Fibroblast of the aortic adventitia (primary cell): Measurements from ENCODE around the gene YBX3. TPM values are rescaled to one million over a fixed set of nuclear protein-coding genes. Genes with fewer than 3 reads are reported as not detected.

ENCODE experiments used
- DNase-seq: peaks from one replicate; pipeline ENCODE4 v3.0.0-alpha.2; 2010; ENCODE audit warnings: low read depth
- H3K4me3 ChIP-seq: 2 replicates; pipeline ENCODE4 v1.5.1; 2011; ENCODE audit warnings: low read depth, mild to moderate bottlenecking, control low read depth, low read length, moderate library complexity
- total RNA-seq: library from RNA; depleted of rRNA; stranded (reverse); fragments of >200 nt; gene quantifications from 2 replicates; pipeline ENCODE4 v1.2.3, GENCODE V29; 2012; ENCODE audit warnings: low replicate concordance
- TF ChIP-seq, protein P1 (sequence below): IDR thresholded peaks from 2 replicates; pipeline ENCODE4 v1.5.1; 2011; ENCODE audit warnings: mild to moderate bottlenecking, low read length, control low read depth, inconsistent platforms; ENCODE audit not compliant: insufficient read depth

Gene YBX3
- total RNA-seq, 1 donor: 139 TPM

DNA sequence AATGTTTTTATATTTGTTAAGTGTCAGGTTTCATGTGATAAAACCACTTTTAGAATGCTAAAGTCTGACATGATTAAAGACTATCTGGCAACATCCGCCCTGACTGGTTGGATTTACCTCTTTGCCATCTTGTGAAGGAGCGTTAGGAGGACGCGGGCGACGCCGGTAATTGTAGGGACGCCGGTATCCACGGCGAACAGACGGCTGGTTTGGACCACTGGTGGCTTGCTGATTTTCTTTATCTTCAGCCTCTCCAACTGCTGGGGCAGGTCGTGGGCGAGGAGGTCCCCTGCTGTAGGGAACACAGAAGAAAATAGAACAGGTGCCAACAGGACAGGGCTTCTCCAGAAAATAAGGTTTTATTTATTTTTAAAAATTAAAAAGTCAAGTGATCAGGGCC is 21.3 kb downstream of the YBX3 start:
- TF ChIP-seq, protein P1, sequence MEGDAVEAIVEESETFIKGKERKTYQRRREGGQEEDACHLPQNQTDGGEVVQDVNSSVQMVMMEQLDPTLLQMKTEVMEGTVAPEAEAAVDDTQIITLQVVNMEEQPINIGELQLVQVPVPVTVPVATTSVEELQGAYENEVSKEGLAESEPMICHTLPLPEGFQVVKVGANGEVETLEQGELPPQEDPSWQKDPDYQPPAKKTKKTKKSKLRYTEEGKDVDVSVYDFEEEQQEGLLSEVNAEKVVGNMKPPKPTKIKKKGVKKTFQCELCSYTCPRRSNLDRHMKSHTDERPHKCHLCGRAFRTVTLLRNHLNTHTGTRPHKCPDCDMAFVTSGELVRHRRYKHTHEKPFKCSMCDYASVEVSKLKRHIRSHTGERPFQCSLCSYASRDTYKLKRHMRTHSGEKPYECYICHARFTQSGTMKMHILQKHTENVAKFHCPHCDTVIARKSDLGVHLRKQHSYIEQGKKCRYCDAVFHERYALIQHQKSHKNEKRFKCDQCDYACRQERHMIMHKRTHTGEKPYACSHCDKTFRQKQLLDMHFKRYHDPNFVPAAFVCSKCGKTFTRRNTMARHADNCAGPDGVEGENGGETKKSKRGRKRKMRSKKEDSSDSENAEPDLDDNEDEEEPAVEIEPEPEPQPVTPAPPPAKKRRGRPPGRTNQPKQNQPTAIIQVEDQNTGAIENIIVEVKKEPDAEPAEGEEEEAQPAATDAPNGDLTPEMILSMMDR: no peak
- no peak for DNase-seq
- H3K4me3 ChIP-seq: no peak overlapping the region

DNA sequence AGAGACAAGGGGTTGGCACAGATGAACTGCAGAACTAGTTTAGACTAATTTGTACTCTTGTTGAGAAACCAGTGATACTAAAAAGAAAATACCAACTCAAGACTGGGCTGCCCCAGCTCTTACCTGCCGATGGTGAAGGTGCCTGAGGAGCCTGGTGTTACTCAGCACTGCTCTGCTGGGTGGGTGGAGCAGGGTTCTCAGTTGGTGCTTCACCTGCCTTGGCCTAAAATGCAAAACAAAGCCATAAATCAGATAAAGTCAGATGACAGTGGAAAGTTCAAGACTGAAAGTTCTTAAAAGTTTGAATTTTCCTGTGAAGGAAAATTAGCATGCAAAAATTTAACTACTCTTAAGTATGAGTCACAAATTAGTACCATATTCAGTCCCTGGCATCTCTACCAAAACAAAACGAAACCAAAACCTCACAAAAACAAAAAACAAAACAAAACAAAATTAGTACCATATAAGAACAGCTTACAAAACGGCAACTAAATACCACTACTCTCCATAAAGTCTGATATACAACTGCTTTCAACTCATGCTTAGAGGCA is 21.9 kb downstream of the YBX3 start:
- H3K4me3 ChIP-seq: no peak overlapping the region
- TF ChIP-seq, protein P1: no peak

DNA sequence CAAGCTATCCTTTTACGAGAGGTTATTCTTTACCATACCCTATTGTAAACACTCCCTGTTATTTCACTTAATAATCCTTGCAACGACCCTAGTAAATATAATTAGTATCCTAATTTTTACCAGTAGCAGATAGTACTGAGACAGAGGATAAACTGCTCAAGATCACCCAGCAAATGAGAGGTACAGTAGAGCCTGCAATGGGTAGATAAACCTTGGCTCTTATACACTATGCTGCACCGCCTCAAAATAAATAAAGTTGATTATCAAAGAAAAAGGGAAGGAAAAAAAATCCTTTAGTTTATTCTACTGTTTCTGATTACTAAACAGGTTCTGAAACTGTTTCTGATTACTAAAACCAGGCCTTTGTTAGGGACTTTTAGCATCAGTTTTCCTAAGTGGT is 22.5 kb downstream of the YBX3 start:
- no peak for DNase-seq
- H3K4me3 ChIP-seq: no peak overlapping the region
- TF ChIP-seq, protein P1: no peak

More for the DNA sequence above, 21.9 kb downstream of the YBX3 start:
- no peak for DNase-seq

DNA sequence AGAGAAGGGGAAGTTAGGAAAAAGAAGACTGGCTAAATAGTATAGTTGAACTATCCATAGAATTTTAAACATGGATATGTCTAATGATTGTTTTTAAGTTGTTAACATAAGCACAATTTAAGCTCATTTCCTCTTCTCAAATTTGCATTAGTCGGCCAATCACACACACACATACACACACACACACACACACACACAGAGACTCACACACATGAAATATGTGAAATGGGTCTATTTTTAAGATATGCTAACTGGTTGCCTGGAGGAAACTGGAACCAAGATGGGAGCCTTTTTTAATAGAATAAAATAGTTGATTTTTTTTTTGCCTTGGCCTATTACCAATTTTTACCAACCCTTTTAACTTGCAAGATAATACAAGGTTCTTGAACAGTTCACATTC is 25.3 kb downstream of the YBX3 start:
- TF ChIP-seq, protein P1: no peak
- DNase-seq: no peak
- H3K4me3 ChIP-seq: no peak overlapping the region

DNA sequence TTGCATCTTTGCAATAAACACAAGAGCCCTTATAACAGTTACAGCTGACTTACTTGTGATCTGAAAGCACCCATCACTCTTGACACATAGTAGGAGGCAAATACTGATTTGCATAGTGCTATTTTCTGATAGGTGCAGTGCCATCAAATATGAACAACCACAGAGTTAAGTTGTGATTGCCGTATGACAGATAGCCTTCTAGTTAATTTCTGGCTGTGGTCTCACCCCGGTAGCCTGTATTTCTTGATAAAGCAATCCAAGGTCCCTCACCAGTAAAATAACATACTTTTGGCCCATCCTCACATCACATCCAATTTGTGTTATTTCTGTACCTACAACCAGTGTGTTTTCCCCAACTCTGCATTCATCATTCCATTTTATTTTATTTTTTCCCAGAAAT is 26.0 kb downstream of the YBX3 start:
- TF ChIP-seq, protein P1: no peak
- no peak for DNase-seq
- no peak overlapping the region for H3K4me3 ChIP-seq

DNA sequence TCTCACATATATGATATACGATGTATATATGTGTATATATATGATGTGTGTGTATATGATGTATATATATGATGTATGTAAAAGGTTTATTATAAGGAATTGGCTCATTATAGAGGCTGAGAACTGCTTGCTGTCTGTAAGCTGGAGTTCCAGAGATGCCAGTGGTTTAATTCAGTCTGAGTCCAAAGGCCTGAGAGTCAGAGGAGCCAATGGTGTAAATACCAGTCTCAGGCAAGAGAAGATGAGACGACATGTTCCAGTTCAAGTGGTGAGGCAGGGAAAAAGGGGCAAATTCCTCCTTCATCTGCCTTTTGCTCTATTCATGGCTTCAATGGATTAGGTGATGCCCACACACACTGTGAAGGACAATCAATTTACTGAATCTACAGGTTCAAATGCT is 32.2 kb downstream of the YBX3 start:
- H3K4me3 ChIP-seq: no peak overlapping the region
- TF ChIP-seq, protein P1: no peak
- no peak for DNase-seq

DNA sequence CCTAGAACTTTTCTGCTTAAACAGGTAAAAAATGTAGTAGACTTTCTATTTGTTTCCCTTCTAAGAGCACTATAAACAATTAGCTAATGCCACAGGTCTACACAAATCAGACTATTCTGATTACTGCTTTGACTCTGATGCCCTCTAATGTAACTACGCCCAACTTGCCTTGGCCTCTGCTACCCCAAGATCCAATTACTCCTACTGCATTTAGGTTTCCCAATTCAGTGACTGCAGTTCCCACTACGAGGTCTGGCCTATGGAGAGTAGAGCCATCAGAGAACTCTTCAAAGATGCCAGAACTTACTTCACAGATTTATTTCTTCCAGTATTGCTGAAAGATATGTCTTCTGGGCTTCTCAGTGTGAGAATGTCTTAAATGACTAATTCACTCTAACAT is 34.0 kb downstream of the YBX3 start:
- TF ChIP-seq, protein P1: no peak
- H3K4me3 ChIP-seq: no peak overlapping the region
- DNase-seq: no peak
